OCI-LY7 (cell line): ENCODE measurements around the gene RUNX1.

ENCODE experiments used
- CTCF ChIP-seq: fragments of 200-600 bp; sonication (generic); conservative IDR thresholded peaks from 2 replicates; pipeline ENCODE4 v1.5.1; 2014; ENCODE audit warnings: mild to moderate bottlenecking, antibody characterized with exemption, low read length, moderate library complexity, mixed read lengths
- EZH2phosphoT487 ChIP-seq: fragments of 200-600 bp; sonication (generic); IDR thresholded peaks from 2 replicates; pipeline ENCODE4 v1.6.1; 2018; ENCODE audit warnings: low read depth, borderline replicate concordance, mild to moderate bottlenecking, mixed run types, antibody characterized with exemption, low read length, moderate library complexity, mixed read lengths

- no peak for TF ChIP-seq CTCF
- TF ChIP-seq EZH2phosphoT487 = no peak
Measured at GRCh38 chr21:34988625-34989024, 60.5 kb downstream of the RUNX1 start.
